Stimulated activated naive CD8-positive, alpha-beta T cell treated with anti-CD3 and anti-CD28 coated beads, Interleukin-15, Interleukin-2, amounts not matched to agents 100 ng/mL and 50 ng/mL, for 24 hours (primary cell): Measurements from ENCODE around the gene TNFRSF18.

Source experiments
- H3K27ac Mint-ChIP-seq: one replicate; pipeline ENCODE4 v1.8.0; 2021; ENCODE audit warnings: mild to moderate bottlenecking, mixed read lengths
- H3K27me3 Mint-ChIP-seq: one replicate; pipeline ENCODE4 v1.8.0; 2021; ENCODE audit warnings: mixed read lengths
- H3K36me3 Mint-ChIP-seq: one replicate; pipeline ENCODE4 v1.8.0; 2021; ENCODE audit warnings: low read depth, mixed read lengths
- H3K4me1 Mint-ChIP-seq: one replicate; pipeline ENCODE4 v1.8.0; 2021; ENCODE audit warnings: low read depth, mixed read lengths
- H3K4me3 Mint-ChIP-seq: one replicate; pipeline ENCODE4 v1.8.0; 2021; ENCODE audit warnings: mild to moderate bottlenecking, mixed read lengths
- H3K9me3 Mint-ChIP-seq: one replicate; pipeline ENCODE4 v1.8.0; 2021; ENCODE audit warnings: mixed read lengths

The TNFRSF18 gene

DNA sequence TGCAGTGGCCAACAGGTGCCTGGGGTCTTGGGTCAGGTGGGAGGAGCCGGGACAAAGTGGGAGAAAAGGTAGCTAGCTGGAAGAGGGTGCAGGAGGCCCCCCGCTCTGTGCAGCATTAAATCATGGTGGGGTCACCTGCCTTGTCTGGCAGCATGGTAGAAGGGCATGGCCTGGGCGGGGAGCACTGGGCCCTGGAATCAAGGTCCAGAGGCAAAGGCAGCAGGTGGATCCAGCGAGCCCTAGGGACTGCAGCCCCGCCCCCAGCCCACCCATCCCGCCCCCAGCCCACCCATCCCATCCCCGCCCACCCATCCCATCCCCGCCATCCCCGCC is 49.4 kb downstream of the TNFRSF18 start:
- Mint-ChIP-seq H3K27me3 (no peaks in the 10 kb centered on the region), H3K4me3 (peak overlapping the region; percentile 52), H3K36me3 (peaks cover 12% of the 10 kb centered on the region), H3K4me1 (peaks cover 6% of the 10 kb centered on the region), H3K27ac (no peak overlapping the region), H3K9me3 (peaks cover 19% of the 10 kb centered on the region)

DNA sequence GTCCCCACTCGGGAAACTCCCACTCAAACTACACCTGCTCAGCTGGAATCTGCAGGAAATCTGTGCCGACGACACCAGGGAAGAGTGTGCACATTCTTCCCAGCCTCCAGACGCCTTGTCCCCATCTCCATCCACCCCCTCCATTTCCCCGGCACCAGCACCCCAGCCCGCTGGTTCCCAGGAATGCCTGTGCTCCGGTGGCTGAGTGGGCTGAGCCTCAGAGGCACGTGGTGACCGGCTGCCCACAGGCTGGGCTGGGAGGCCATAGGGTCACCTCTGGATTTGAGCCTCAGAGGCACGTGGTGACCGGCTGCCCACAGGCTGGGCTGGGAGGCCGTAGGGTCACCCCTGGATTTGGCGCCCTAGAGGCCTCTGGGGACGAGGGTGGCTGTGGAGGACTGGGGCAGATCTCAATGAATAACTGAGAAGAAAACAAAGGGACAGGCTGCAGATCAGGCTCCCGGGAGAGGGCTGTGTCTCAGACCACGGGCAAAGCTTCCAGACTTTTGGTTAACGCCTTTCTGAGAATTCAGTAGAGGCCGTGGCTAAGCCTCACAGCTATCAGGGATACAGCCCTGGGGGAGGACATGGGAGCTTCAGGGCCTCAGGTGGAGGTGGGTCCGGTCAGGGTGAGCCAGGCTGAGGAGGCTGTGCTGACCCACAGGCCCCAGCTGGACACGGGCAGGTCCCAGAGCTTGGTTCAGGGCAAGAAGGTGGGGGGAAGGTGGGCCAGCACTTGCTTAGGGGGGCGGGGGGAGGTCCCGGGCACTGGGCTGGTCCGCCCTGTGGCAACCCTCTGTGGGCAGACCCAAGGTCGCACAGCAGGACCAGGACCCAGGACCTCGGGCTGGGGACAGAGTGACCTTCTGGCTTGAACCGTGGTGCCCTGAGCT is 50.0 kb downstream of the TNFRSF18 start:
- peaks cover 6% of the 10 kb centered on the region for H3K4me1 Mint-ChIP-seq
- peaks cover 19% of the 10 kb centered on the region for H3K9me3 Mint-ChIP-seq
- H3K36me3 Mint-ChIP-seq = peaks cover 12% of the 10 kb centered on the region
- H3K27ac Mint-ChIP-seq = no peak overlapping the region
- H3K4me3 Mint-ChIP-seq = peak overlapping the region; percentile 52
- no peaks in the 10 kb centered on the region for H3K27me3 Mint-ChIP-seq

DNA sequence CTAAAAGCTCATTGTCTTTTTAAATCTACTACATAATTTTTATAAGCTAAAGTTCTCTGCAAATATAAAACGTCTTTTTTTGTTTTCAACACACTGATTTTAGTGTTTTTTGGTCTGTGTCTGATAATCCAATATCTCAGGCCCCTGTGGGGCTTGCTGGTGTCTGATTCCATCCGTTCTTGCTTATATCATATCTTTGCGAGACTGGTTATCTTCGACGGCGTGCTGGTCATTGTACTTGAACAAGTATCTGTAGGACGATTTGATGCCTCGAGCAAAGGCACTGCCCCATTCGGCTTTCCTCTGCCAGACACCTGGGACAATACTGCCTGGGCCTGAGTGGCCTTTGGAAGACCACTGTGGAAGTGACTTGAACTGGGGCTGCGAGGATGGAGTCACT is 51.1 kb downstream of the TNFRSF18 start:
- peaks cover 6% of the 10 kb centered on the region for H3K4me1 Mint-ChIP-seq

DNA sequence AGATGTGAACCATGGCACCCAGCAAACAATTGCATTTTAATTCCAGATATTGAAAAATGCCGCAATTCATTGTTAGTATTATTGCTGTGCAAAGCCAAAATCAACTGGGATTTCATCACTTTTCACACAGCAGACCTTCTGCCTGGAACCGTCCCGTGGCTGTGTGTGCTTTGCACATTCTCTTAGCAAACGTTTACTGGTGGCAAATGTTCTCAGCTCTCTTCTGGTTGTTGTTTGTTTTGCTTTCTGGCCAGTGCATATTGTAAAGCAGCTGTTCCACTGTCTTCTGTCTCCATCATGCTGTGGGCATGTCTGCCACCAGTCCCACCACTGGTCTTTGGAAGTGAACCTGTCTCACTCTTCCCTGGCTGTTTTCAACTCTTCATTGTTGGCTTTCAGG is 52.5 kb downstream of the TNFRSF18 start:
- H3K4me1 Mint-ChIP-seq = peaks cover 3% of the 10 kb centered on the region
- peaks cover 12% of the 10 kb centered on the region for H3K36me3 Mint-ChIP-seq
- no peaks in the 10 kb centered on the region for H3K27me3 Mint-ChIP-seq
- H3K4me3 Mint-ChIP-seq = no peak overlapping the region
- H3K27ac Mint-ChIP-seq = peak overlapping the region; percentile 26
- peaks cover 19% of the 10 kb centered on the region for H3K9me3 Mint-ChIP-seq

More for the DNA sequence above, 51.1 kb downstream of the TNFRSF18 start:
- Mint-ChIP-seq H3K9me3 (peaks cover 19% of the 10 kb centered on the region), H3K36me3 (peaks cover 12% of the 10 kb centered on the region), H3K4me3 (no peak overlapping the region), H3K27ac (no peak overlapping the region), H3K27me3 (no peaks in the 10 kb centered on the region)
